ENCODE measurements around the gene STK32B.

The STK32B gene

DNA sequence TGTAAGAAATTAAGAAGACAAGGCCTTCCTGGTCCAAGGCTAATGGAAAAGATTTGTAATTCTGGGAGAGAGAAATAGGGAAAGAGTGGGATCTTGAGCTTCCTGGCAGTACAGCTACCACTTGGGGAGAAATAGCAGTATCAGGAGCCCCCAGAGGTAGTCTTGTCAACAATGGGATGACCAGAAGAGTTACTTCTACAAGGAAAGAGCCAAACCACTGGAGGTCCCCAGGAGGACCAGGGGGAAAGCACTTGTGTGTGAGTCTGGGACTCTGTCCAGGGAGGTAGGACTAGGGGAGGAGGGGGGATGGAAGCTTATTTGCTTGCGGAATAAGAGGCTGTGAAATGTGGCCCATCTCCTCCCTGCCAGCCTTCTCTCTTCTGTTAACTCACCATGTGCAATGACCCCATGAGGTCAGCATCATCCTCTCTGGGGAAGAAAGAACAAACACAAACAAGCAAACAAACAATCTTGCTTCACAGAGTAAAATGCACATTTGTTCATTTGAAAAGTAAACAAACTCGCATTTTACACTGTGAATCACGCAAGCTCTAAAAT, 160.1 kb downstream of the STK32B start:
- Histone ChIP-seq H3K4me3 (ENCODE audit: low read length) (no peak overlapping the region), H3K36me3 (ENCODE audit: insufficient read depth, low read length) (no peaks in the 10 kb centered on the region), H3K27me3 (ENCODE audit: insufficient read depth, low read length) (no peaks in the 10 kb centered on the region), H3K27ac (ENCODE audit: low read depth, low read length) (no peak overlapping the region), H3K9me3 (ENCODE audit: insufficient read depth, low read depth, low read length) (no peaks in the 10 kb centered on the region), H3K9ac (ENCODE audit: low read depth, low read length) (no peak overlapping the region), H3K4me1 (ENCODE audit: insufficient read depth, low read length) (peaks cover 5% of the 10 kb centered on the region; the same call in 1 of the 2 replicates)
- 94% methylated on average over 3 of the region's 3 CpGs for WGBS

DNA sequence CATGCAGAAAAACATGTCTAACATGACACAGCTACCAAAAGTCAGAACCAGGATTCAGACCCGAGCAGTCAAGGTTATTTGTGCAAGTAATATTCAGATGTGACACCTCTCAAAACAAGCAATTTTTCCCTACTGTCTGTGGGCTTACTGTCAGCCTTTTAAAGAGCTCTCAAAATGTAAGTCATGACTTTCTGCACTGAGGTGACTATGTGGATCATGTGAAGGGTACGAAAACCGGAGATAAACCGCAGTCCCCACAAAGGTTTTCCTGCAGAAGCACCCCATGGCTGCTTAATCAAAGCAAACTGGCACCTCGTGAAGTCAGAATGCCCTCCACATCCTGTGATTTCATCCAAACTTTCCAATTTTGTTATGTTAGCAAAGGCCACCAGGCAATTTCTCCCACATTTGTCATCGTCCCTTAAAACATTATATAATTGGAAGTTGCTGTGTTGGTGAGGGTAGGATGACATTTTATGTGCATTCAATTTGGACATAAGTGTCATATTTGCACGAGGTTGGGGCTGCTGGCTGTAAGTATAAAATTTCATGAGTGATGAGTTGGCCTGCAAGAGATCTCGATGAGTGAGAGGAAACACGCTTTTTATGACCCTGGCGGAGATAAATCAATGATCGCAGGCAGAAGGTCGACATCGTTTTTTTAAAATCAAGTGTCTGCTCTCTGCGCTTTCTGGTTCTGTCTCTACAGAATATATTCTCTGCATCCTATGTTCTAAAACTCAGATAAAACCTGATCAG, 161.2 kb downstream of the STK32B start:
- no peaks in the 10 kb centered on the region; the same call in 1 of the 2 replicates for H3K4me1 ChIP-seq (ENCODE audit: insufficient read depth, low read length)
- H3K9me3 ChIP-seq (ENCODE audit: insufficient read depth, low read depth, low read length), result no peaks in the 10 kb centered on the region
- no peak overlapping the region for H3K27ac ChIP-seq (ENCODE audit: low read depth, low read length)
- no peaks in the 10 kb centered on the region for H3K36me3 ChIP-seq (ENCODE audit: insufficient read depth, low read length)
- H3K9ac ChIP-seq (ENCODE audit: low read depth, low read length), result no peak overlapping the region
- H3K27me3 ChIP-seq (ENCODE audit: insufficient read depth, low read length), result no peaks in the 10 kb centered on the region
- 93% methylated on average over 14 of the region's 14 CpGs for WGBS
- no peak overlapping the region for H3K4me3 ChIP-seq (ENCODE audit: low read length)

DNA sequence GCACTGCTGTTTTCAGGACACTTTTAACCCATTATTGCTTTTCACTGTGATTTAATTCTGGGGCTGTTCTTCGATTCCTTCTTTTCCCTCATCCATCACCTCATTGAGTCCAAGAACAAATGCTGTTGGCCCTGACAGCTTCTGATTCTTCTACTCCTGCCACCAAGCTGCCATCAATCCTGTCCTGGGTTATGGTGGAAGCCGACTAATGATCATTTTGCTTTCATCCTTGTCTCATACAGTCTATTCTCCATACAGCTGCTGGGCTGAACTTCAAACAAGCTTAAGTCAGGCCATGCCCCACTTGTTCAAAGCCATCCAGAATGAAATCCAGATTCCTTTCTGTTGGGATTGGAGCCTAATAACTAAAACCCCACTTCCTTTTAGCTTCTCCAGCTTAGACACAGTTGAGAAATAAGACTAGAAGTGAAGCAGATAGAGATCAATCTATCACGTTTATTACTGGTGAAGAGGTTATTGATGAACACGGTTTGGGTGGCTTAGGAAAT, 161.9 kb downstream of the STK32B start:
- H3K9me3 ChIP-seq (ENCODE audit: insufficient read depth, low read depth, low read length), result no peaks in the 10 kb centered on the region
- WGBS, result 94% methylated on average over 2 of the region's 4 CpGs
- peaks cover 2% of the 10 kb centered on the region for H3K4me1 ChIP-seq (ENCODE audit: insufficient read depth, low read length)
- H3K9ac ChIP-seq (ENCODE audit: low read depth, low read length), result no peak overlapping the region
- no peaks in the 10 kb centered on the region for H3K36me3 ChIP-seq (ENCODE audit: insufficient read depth, low read length)
- no peak overlapping the region for H3K4me3 ChIP-seq (ENCODE audit: low read length)
- no peaks in the 10 kb centered on the region for H3K27me3 ChIP-seq (ENCODE audit: insufficient read depth, low read length)
- H3K27ac ChIP-seq (ENCODE audit: low read depth, low read length), result no peak overlapping the region

DNA sequence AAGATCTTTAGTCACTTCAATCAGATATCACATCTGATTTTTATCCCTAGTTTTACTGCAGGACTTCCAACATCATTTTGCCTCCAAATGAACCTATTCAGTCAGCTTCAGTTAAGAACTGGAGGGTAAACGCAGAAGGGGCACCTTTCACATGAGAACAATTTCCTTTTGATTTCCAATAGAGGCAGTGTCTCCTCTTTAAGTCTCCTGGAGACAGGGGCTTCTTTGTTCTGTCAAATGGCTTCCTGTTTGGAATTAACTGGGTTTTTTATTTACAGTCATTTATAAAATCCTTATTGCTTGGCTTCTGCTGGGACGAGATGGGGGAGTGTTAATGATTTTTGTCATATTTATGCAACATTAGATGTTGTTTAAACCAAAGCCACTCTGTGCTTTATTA, 164.0 kb downstream of the STK32B start:
- no peak overlapping the region for H3K4me3 ChIP-seq (ENCODE audit: low read length)
- 78% methylated on average over 1 of the region's 2 CpGs for WGBS
- peaks cover 10% of the 10 kb centered on the region for H3K4me1 ChIP-seq (ENCODE audit: insufficient read depth, low read length)
- no peak overlapping the region for H3K27ac ChIP-seq (ENCODE audit: low read depth, low read length)
- no peaks in the 10 kb centered on the region for H3K9me3 ChIP-seq (ENCODE audit: insufficient read depth, low read depth, low read length)
- H3K27me3 ChIP-seq (ENCODE audit: insufficient read depth, low read length), result no peaks in the 10 kb centered on the region
- no peaks in the 10 kb centered on the region for H3K36me3 ChIP-seq (ENCODE audit: insufficient read depth, low read length)
- H3K9ac ChIP-seq (ENCODE audit: low read depth, low read length), result no peak overlapping the region

DNA sequence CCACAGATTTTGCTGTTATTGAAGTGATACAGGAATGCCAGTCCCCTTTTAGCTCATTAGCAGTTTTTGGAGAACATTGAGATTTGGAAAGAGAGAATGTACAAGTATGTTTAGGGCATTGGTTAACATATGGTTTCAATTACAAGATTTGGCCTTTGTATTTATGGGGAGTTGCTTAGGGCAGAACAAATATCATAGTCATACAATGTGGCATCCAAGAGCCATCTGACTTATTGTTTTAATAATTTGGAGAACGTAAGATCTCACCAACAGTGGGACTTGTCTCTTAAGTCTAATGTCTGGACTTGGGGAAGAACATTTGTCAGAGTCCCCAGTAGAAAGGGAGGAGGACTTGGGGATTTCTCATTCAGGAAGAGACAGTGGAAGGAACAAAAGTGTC, 166.1 kb downstream of the STK32B start:
- WGBS, result 88% methylated on average over 1 of the region's 1 CpG
- H3K4me3 ChIP-seq (ENCODE audit: low read length), result no peak overlapping the region
- H3K27me3 ChIP-seq (ENCODE audit: insufficient read depth, low read length), result no peaks in the 10 kb centered on the region
- peaks cover 10% of the 10 kb centered on the region for H3K4me1 ChIP-seq (ENCODE audit: insufficient read depth, low read length)
- no peak overlapping the region for H3K27ac ChIP-seq (ENCODE audit: low read depth, low read length)
- H3K36me3 ChIP-seq (ENCODE audit: insufficient read depth, low read length), result no peaks in the 10 kb centered on the region
- H3K9me3 ChIP-seq (ENCODE audit: insufficient read depth, low read depth, low read length), result peaks cover 10% of the 10 kb centered on the region
- no peak overlapping the region for H3K9ac ChIP-seq (ENCODE audit: low read depth, low read length)

DNA sequence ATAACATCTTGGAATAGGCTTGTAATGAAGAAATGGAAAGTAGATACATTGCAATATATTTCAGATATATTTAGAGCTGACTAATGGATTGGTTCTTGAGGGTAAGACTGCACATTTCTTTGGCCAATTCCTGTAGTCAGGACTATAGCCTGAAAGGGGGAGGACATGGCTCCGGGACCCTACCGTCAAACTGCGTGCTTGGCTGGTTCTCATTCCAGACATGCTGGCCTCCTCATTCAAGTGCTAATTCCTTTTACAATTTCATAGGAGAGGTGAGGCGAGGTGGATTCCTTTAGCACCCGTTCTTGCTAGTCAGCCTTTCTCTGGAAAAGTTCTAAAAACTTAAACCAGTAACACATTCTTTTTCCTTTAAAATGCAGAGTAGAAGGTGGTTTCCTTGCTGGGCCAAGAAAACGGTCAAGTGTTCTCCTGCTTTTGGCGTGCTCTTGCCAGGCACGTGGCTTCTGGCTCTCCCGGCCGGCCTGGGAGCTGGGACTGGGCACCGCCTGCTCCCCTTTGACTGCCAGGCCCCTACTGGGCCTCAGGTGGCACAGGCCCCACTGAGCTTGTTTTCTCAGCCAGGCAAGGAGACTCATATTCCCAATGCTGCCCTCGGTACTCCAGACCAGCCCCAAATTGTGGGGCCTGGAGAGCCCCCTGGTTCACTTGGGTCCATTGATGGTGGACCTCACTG, 167.2 kb downstream of the STK32B start:
- H3K4me3 ChIP-seq (ENCODE audit: low read length), result no peak overlapping the region
- no peak overlapping the region for H3K9ac ChIP-seq (ENCODE audit: low read depth, low read length)
- peaks cover 10% of the 10 kb centered on the region for H3K4me1 ChIP-seq (ENCODE audit: insufficient read depth, low read length)
- peaks cover 14% of the 10 kb centered on the region for H3K9me3 ChIP-seq (ENCODE audit: insufficient read depth, low read depth, low read length)
- H3K27me3 ChIP-seq (ENCODE audit: insufficient read depth, low read length), result no peaks in the 10 kb centered on the region
- H3K36me3 ChIP-seq (ENCODE audit: insufficient read depth, low read length), result no peaks in the 10 kb centered on the region
- H3K27ac ChIP-seq (ENCODE audit: low read depth, low read length), result peak overlapping the region; percentile 35; the same call in 1 of the 2 replicates
- WGBS, result 58% methylated on average over 11 of the region's 12 CpGs

DNA sequence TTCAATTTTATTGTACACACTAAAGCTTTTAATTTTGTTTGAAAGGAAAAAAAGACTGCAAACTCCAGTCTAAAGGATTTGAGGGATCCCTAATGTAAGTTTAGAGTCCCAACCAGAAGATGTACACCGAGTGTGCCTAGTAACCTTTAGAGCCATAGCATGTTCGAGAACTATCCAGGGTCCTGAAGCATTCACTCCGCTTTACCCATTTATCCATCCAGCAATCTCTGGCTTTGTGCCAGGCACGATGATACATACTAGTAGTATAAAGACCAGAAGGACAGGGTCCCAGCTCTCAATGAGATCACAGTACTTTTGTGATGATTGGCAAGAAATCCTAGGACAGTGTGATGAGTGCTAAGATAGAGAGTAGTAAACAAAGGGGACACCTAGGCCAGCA, 168.7 kb downstream of the STK32B start:
- peaks cover 14% of the 10 kb centered on the region for H3K9me3 ChIP-seq (ENCODE audit: insufficient read depth, low read depth, low read length)
- no peak overlapping the region for H3K4me3 ChIP-seq (ENCODE audit: low read length)
- no peak overlapping the region for H3K27ac ChIP-seq (ENCODE audit: low read depth, low read length)
- H3K9ac ChIP-seq (ENCODE audit: low read depth, low read length), result no peak overlapping the region
- 76% methylated on average over 4 of the region's 4 CpGs for WGBS
- no peaks in the 10 kb centered on the region for H3K27me3 ChIP-seq (ENCODE audit: insufficient read depth, low read length)
- H3K4me1 ChIP-seq (ENCODE audit: insufficient read depth, low read length), result peaks cover 10% of the 10 kb centered on the region
- H3K36me3 ChIP-seq (ENCODE audit: insufficient read depth, low read length), result no peaks in the 10 kb centered on the region

DNA sequence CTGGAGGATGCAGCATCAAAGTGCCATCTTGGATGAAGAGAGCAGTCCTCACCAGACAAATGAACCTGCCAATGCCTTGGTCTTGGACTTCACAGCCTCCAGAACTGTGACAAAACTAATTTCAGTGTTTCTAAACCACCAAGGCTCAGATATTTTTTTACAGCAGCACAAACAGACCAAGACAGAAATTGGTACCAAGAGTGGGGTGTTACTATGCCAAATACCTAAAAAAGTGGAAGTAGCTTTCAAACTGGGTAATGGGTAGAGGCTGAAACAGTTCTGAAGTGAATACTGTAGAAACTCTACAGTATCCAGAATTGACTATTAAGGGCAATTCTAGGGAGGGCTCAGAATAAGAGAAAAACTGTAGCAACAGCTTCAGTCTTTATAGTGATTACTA, 170.8 kb downstream of the STK32B start:
- H3K27ac ChIP-seq (ENCODE audit: low read depth, low read length), result no peak overlapping the region
- no peak overlapping the region for H3K9ac ChIP-seq (ENCODE audit: low read depth, low read length)
- no peak overlapping the region for H3K4me3 ChIP-seq (ENCODE audit: low read length)

DNA sequence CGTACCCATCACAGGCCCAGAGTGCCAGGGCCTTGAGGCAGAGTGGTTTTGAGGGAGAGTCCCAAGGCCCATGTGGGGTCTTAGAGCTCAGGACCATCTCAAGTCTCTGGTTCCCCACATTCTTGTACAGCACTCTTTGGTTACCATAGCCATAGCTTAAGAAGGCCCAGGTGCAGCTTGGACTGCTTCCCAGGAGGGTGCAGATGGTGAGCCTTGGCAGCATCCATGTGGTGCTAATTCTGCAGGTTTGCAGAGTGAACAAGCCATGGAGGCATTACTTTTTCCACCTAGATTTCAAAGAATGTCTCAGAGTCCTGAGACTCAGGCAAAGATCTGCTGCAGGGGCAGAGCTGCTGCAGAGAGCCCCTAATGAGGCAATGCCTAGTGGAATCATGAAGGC, 171.7 kb downstream of the STK32B start:
- H3K27ac ChIP-seq (ENCODE audit: low read depth, low read length), result no peak overlapping the region
- H3K9me3 ChIP-seq (ENCODE audit: insufficient read depth, low read depth, low read length), result peaks cover 14% of the 10 kb centered on the region
- no peaks in the 10 kb centered on the region for H3K36me3 ChIP-seq (ENCODE audit: insufficient read depth, low read length)
- H3K27me3 ChIP-seq (ENCODE audit: insufficient read depth, low read length), result no peaks in the 10 kb centered on the region
- H3K4me3 ChIP-seq (ENCODE audit: low read length), result no peak overlapping the region
- peaks cover 10% of the 10 kb centered on the region for H3K4me1 ChIP-seq (ENCODE audit: insufficient read depth, low read length)
- WGBS, result 95% methylated on average over 1 of the region's 1 CpG
- H3K9ac ChIP-seq (ENCODE audit: low read depth, low read length), result no peak overlapping the region

More for the DNA sequence above, 170.8 kb downstream of the STK32B start:
- Histone ChIP-seq H3K36me3 (ENCODE audit: insufficient read depth, low read length) (no peaks in the 10 kb centered on the region), H3K4me1 (ENCODE audit: insufficient read depth, low read length) (peaks cover 10% of the 10 kb centered on the region), H3K9me3 (ENCODE audit: insufficient read depth, low read depth, low read length) (peaks cover 14% of the 10 kb centered on the region), H3K27me3 (ENCODE audit: insufficient read depth, low read length) (no peaks in the 10 kb centered on the region)

DNA sequence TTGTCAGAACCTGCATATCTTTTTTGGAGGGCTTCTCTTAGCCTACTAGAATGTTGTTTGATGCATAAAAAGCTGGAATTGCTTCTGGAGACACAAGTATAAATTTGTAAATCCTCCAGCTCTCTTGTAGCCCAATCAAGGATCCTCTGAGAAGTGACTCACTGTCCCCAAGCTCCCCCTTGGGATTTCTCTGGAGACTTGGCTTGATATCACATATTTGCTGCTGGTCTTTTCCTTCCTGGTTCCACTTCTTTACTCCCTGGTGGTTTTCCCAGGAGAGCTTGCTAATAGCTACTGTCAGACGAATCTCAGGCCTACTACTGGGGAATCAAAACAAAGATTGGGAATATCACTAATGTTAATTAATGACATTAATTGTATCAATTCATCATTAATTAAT, 173.1 kb downstream of the STK32B start:
- Histone ChIP-seq H3K36me3 (ENCODE audit: insufficient read depth, low read length) (no peaks in the 10 kb centered on the region), H3K27me3 (ENCODE audit: insufficient read depth, low read length) (no peaks in the 10 kb centered on the region)
- 100% methylated on average over 1 of the region's 1 CpG for whole genome bisulfite sequencing

DNA sequence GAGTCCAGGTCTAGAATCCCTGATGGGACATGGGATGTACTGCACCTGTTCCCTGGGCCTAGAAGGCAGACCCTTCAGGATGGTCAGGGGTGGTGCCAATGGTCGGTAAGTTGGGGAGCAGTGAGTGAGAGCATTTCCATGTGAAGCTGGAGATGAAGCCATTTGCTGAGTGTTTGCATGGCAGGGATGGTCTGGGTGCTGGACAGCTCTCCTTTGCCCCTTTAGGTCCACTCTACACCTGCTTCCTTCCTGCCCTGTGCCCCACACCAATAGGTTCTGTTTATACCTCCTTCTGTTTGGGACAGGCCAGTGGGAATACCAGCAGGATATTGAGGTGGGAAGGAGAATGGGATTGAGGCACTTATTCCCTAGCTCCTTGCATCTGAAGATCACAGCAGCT, 181.3 kb downstream of the STK32B start:
- Histone ChIP-seq H3K4me1 (ENCODE audit: insufficient read depth, low read length) (0 out of 2 replicates have a peak, but pooled peaks cover 2% of the 10 kb centered on the region), H3K36me3 (ENCODE audit: insufficient read depth, low read length) (no peaks in the 10 kb centered on the region), H3K9ac (ENCODE audit: low read depth, low read length) (no peak overlapping the region), H3K27me3 (ENCODE audit: insufficient read depth, low read length) (no peaks in the 10 kb centered on the region), H3K9me3 (ENCODE audit: insufficient read depth, low read depth, low read length) (no peaks in the 10 kb centered on the region), H3K27ac (ENCODE audit: low read depth, low read length) (no peak overlapping the region), H3K4me3 (ENCODE audit: low read length) (no peak overlapping the region)
- WGBS, result 83% methylated on average over 1 of the region's 1 CpG

More for the DNA sequence above, 173.1 kb downstream of the STK32B start:
- peaks cover 14% of the 10 kb centered on the region for H3K9me3 ChIP-seq (ENCODE audit: insufficient read depth, low read depth, low read length)
- no peaks in the 10 kb centered on the region for H3K4me1 ChIP-seq (ENCODE audit: insufficient read depth, low read length)
- no peak overlapping the region for H3K4me3 ChIP-seq (ENCODE audit: low read length)
- no peak overlapping the region for H3K9ac ChIP-seq (ENCODE audit: low read depth, low read length)
- no peak overlapping the region for H3K27ac ChIP-seq (ENCODE audit: low read depth, low read length)

All from HUES64 (cell line).